Fibroblast of lung (primary cell): ENCODE data around the gene GLT6D1.

ENCODE experiments used
- EZH2 ChIP-seq: IDR thresholded peaks from 2 replicates; pipeline ENCODE4 v1.5.1; 2012; ENCODE audit warnings: low read length, control low read depth, mild to moderate bottlenecking; ENCODE audit errors: missing control alignments
- TF ChIP-seq, protein P1 (sequence below), 2 donors: IDR thresholded peaks in 1 of 2; conservative IDR thresholded peaks in 1 of 2; 1 replicate in 1 of 2; 2 replicates in 1 of 2; pipeline ENCODE4 v1.5.1; 2011 to 2012; ENCODE audit warnings: low read length in 2 of 2, control low read depth in 1 of 2, inconsistent platforms in 1 of 2, low read depth in 1 of 2, mild to moderate bottlenecking in 1 of 2

DNA sequence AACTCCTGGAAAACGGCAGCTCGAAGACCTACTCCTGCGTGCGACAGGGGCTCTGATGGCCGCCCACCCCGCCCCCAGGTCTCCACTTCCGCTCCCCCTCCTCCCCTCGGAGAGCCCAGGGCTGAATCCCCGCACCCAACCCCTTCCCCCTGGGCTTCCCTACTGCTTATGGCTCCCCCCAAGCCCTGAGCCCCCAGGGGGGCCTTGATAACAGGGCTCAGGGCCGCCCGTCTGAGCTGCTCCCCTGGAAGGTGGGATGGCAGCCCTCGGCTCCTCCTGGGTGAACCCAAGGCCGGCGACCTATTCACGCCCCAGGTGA lies 30.4 kb downstream of the GLT6D1 start:
- TF ChIP-seq, protein P1, sequence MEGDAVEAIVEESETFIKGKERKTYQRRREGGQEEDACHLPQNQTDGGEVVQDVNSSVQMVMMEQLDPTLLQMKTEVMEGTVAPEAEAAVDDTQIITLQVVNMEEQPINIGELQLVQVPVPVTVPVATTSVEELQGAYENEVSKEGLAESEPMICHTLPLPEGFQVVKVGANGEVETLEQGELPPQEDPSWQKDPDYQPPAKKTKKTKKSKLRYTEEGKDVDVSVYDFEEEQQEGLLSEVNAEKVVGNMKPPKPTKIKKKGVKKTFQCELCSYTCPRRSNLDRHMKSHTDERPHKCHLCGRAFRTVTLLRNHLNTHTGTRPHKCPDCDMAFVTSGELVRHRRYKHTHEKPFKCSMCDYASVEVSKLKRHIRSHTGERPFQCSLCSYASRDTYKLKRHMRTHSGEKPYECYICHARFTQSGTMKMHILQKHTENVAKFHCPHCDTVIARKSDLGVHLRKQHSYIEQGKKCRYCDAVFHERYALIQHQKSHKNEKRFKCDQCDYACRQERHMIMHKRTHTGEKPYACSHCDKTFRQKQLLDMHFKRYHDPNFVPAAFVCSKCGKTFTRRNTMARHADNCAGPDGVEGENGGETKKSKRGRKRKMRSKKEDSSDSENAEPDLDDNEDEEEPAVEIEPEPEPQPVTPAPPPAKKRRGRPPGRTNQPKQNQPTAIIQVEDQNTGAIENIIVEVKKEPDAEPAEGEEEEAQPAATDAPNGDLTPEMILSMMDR (conservative IDR thresholded peaks at IDR 0.05 in 1 of 2, IDR thresholded peaks at IDR 0.05 in 1 of 2; ENCODE audit: low read depth in 1 of 2, low read length in 2 of 2): no peak
- TF ChIP-seq EZH2: no peak
